IMR-90 (cell line): Measurements from ENCODE around the gene RSU1. TPM values are rescaled to one million over a fixed set of nuclear protein-coding genes. Genes with fewer than 3 reads are reported as not detected.

ENCODE experiments used
- ATAC-seq: fragments of 200-7000 bp; cut with Tn5 transposase; 2 replicates; pipeline ENCODE4 v1.9.1; 2020; ENCODE audit warnings: low read depth, mild to moderate bottlenecking, moderate library complexity
- BruUV-seq: library from RNA; stranded (reverse); fragments of 400-500 nt; replicated peaks from 2 replicates; lab custom pipeline; 2021; lab: Mats Ljungman, UMichigan
- CTCF ChIA-PET: fragments of 300-600 bp; formaldehyde crosslinking; extraction: SDS; loops from one replicate; lab custom pipeline; 2021; ENCODE audit warnings: antibody characterized with exemption; lab: Yijun Ruan, JAX
- POLR2A ChIA-PET: fragments of 300-600 bp; sonication (Branson Sonifier 250); formaldehyde crosslinking; loops from one replicate; lab custom pipeline; 2022; ENCODE audit warnings: antibody characterized with exemption; ENCODE audit not compliant: unreplicated experiment; lab: Charles Lee
- DNase-seq: peaks from one replicate; pipeline ENCODE4 v3.0.0; 2013
- H2AFZ ChIP-seq: replicated peaks from 2 replicates; pipeline ENCODE3; 2013; ENCODE audit warnings: low read length, mild to moderate bottlenecking; ENCODE audit not compliant: poor library complexity
- H2AK5ac ChIP-seq: 2 replicates; pipeline ENCODE4 v1.6.1; 2013; ENCODE audit warnings: low read depth, low read length, inconsistent platforms
- H2AK9ac ChIP-seq: replicated peaks from 2 replicates; pipeline ENCODE3; 2013; ENCODE audit warnings: mild to moderate bottlenecking, low read depth, low read length, moderate library complexity; ENCODE audit not compliant: poor library complexity
- H2BK120ac ChIP-seq: 2 replicates; pipeline ENCODE4 v1.6.1; 2013; ENCODE audit warnings: low read depth, low read length, inconsistent platforms
- H2BK15ac ChIP-seq: 3 replicates; pipeline ENCODE4 v1.6.1; 2013; ENCODE audit warnings: low read depth, low read length, inconsistent platforms
- H2BK20ac ChIP-seq: 2 replicates; pipeline ENCODE4 v1.6.1; 2013; ENCODE audit warnings: low read depth, mild to moderate bottlenecking, inconsistent platforms, low read length, moderate library complexity
- H2BK5ac ChIP-seq: 2 replicates; pipeline ENCODE4 v1.6.1; 2013; ENCODE audit warnings: mild to moderate bottlenecking, low read depth, low read length, inconsistent platforms; ENCODE audit not compliant: poor library complexity, severe bottlenecking
- H3K14ac ChIP-seq: replicated peaks from 2 replicates; pipeline ENCODE4 v1.6.1; 2013; ENCODE audit warnings: low read depth, low read length, inconsistent platforms
- H3K18ac ChIP-seq: 2 replicates; pipeline ENCODE4 v1.6.1; 2013; ENCODE audit warnings: low read depth, low read length, control low read depth
- H3K23ac ChIP-seq: 2 replicates; pipeline ENCODE4 v1.6.1; 2013; ENCODE audit warnings: low read depth, low read length, inconsistent platforms
- H3K27ac ChIP-seq: 2 replicates; pipeline ENCODE4 v1.5.1; 2013; ENCODE audit warnings: mild to moderate bottlenecking, control low read depth, low read length; ENCODE audit not compliant: insufficient read depth
- H3K27me3 ChIP-seq: 2 replicates; pipeline ENCODE4 v1.6.1; 2013; ENCODE audit warnings: low read length; ENCODE audit not compliant: control insufficient read depth, insufficient read depth
- H3K36me3 ChIP-seq: 2 replicates; pipeline ENCODE4 v1.6.1; 2013; ENCODE audit warnings: low read length, mixed read lengths; ENCODE audit not compliant: control insufficient read depth, insufficient read depth
- H3K4ac ChIP-seq: 2 replicates; pipeline ENCODE4 v1.6.1; 2013; ENCODE audit warnings: low read depth, low read length, inconsistent platforms
- H3K4me1 ChIP-seq: 2 replicates; pipeline ENCODE4 v1.6.1; 2013; ENCODE audit warnings: low read length, mixed read lengths; ENCODE audit not compliant: control insufficient read depth, insufficient read depth
- H3K4me2 ChIP-seq: 2 replicates; pipeline ENCODE4 v1.6.1; 2013; ENCODE audit warnings: low read depth, mild to moderate bottlenecking, control low read depth, low read length, moderate library complexity
- H3K4me3 ChIP-seq: 2 replicates; pipeline ENCODE4 v1.5.1; 2013; ENCODE audit warnings: low read depth, mild to moderate bottlenecking, control low read depth, low read length, moderate library complexity; ENCODE audit not compliant: insufficient read depth
- H3K56ac ChIP-seq: 2 replicates; pipeline ENCODE4 v1.6.1; 2013; ENCODE audit warnings: low read length, inconsistent platforms; ENCODE audit not compliant: insufficient read depth; ENCODE audit errors: extremely low read depth
- H3K79me1 ChIP-seq, 2 experiments: 2 replicates each; pipeline ENCODE4 v1.6.1; 2013; ENCODE audit warnings: low read length in 2 of 2, inconsistent platforms in 1 of 2, low read depth in 1 of 2
- H3K9ac ChIP-seq: 2 replicates; pipeline ENCODE4 v1.6.1; 2013; ENCODE audit warnings: low read depth, low read length, control low read depth
- H3K9me1 ChIP-seq: 2 replicates; pipeline ENCODE4 v1.6.1; 2013; ENCODE audit warnings: low read length, inconsistent platforms; ENCODE audit not compliant: insufficient read depth
- H3K9me3 ChIP-seq: 2 replicates; pipeline ENCODE4 v1.6.1; 2013; ENCODE audit warnings: low read length; ENCODE audit not compliant: control insufficient read depth, insufficient read depth
- H4K20me1 ChIP-seq: 2 replicates; pipeline ENCODE4 v1.6.1; 2013; ENCODE audit warnings: low read length, inconsistent platforms; ENCODE audit not compliant: insufficient read depth
- H4K5ac ChIP-seq: 2 replicates; pipeline ENCODE4 v1.6.1; 2013; ENCODE audit warnings: mild to moderate bottlenecking, low read depth, low read length, control low read depth
- H4K8ac ChIP-seq, 2 experiments: 2 replicates each; pipeline ENCODE4 v1.6.1; 2013; ENCODE audit warnings: low read depth in 2 of 2, low read length in 2 of 2, control low read depth in 1 of 2, inconsistent platforms in 1 of 2
- H4K91ac ChIP-seq: 2 replicates; pipeline ENCODE4 v1.6.1; 2013; ENCODE audit warnings: low read depth, low read length, inconsistent platforms; ENCODE audit not compliant: insufficient read depth
- CHD1 ChIP-seq: IDR thresholded peaks from 2 replicates; pipeline ENCODE4 v1.6.1; 2012; ENCODE audit warnings: low read depth, low read length, improper control_type of control experiment
- ELK1 ChIP-seq: fragments of 150-350 bp; IDR thresholded peaks from 2 replicates; pipeline ENCODE4 v1.6.1; 2016; ENCODE audit warnings: low read depth, mild to moderate bottlenecking, low read length, moderate library complexity, borderline replicate concordance
- MAFK ChIP-seq: IDR thresholded peaks from 2 replicates; pipeline ENCODE4 v1.6.1; 2012; ENCODE audit warnings: low read depth, low read length, improper control_type of control experiment
- MAZ ChIP-seq: IDR thresholded peaks from 2 replicates; pipeline ENCODE4 v1.6.1; 2012; ENCODE audit warnings: low read depth, mild to moderate bottlenecking, low read length, improper control_type of control experiment, moderate library complexity, borderline replicate concordance
- MXI1 ChIP-seq: IDR thresholded peaks from 2 replicates; pipeline ENCODE4 v1.6.1; 2012; ENCODE audit warnings: low read depth, mild to moderate bottlenecking, low read length, moderate library complexity, borderline replicate concordance
- NFE2L2 ChIP-seq: fragments of 150-350 bp; IDR thresholded peaks from 2 replicates; pipeline ENCODE4 v1.6.1; 2016; ENCODE audit warnings: low read depth, mild to moderate bottlenecking, low read length
- POLR2A ChIP-seq: IDR thresholded peaks from 2 replicates; pipeline ENCODE4 v1.6.1; 2012; ENCODE audit warnings: mild to moderate bottlenecking, low read depth, low read length
- RAD21 ChIP-seq: IDR thresholded peaks from 2 replicates; pipeline ENCODE4 v1.6.1; 2012; ENCODE audit warnings: low read length, improper control_type of control experiment
- RCOR1 ChIP-seq: IDR thresholded peaks from 2 replicates; pipeline ENCODE4 v1.6.1; 2012; ENCODE audit warnings: mild to moderate bottlenecking, low read length, improper control_type of control experiment; ENCODE audit not compliant: insufficient replicate concordance
- RFX5 ChIP-seq: IDR thresholded peaks from 2 replicates; pipeline ENCODE4 v1.8.0; 2012; ENCODE audit warnings: low read depth, mild to moderate bottlenecking, low read length, moderate library complexity
- SMC3 ChIP-seq: fragments of 150-350 bp; IDR thresholded peaks from 2 replicates; pipeline ENCODE4 v1.6.1; 2016; ENCODE audit warnings: low read depth, mild to moderate bottlenecking, antibody characterized with exemption, low read length, moderate library complexity
- USF2 ChIP-seq: fragments of 150-350 bp; IDR thresholded peaks from 2 replicates; pipeline ENCODE4 v1.6.1; 2017; ENCODE audit warnings: mild to moderate bottlenecking, antibody characterized with exemption, low read length, low read depth
- WGBS, 2 experiments: methylation state at CpG; one replicate each; pipeline versions ENCODE4 v1.1.5 to v1.1.7; 2013; ENCODE audit warnings: missing lambda C conversion rate in 2 of 2; ENCODE audit not compliant: insufficient read length in 1 of 2; ENCODE audit errors: extremely low coverage in 2 of 2; 5-methylcytosine and 5-hydroxymethylcytosine counted together
- dilution Hi-C: fragments of 300-500 bp; cut with HindIII; formaldehyde crosslinking; loops from one replicate; pipeline ENCODE4 v1.14.3; 2018; ENCODE audit warnings: low sequenced_read_pairs; ENCODE audit not compliant: unreplicated experiment
- in situ Hi-C: fragments of 300-500 bp; cut with MboI; formaldehyde crosslinking; loops from 3 replicates; pipeline ENCODE4 v1.14.3; 2019; ENCODE audit warnings: low sequenced_read_pairs, inconsistent platforms, mixed read lengths
- intact Hi-C: fragments of 100-400 bp; cut with micrococcal nuclease; formaldehyde crosslinking; loops from 2 replicates; pipeline ENCODE4 v1.10.0; 2022
- polyA plus RNA-seq, 3 experiments: library from polyadenylated mRNA; depleted of rRNA; stranded (reverse); fragments of >200 nt; gene quantifications; 2 replicates each; pipeline ENCODE4 v1.2.3, GENCODE V29; 2012; ENCODE audit warnings: low replicate concordance in 1 of 3
- total RNA-seq: library from RNA; depleted of rRNA; stranded (reverse); fragments of >200 nt; gene quantifications from 2 replicates; pipeline ENCODE4 v1.2.3, GENCODE V29; 2012

Gene RSU1
- total and polyA plus RNA-seq, 2 of the 4 experiments (the other 2 are of a cell fraction) = 134 to 148 TPM

GRCh38 chr10:16814012-16814411, 3.2 kb downstream of the RSU1 start:
- no peak overlapping the region for H3K56ac ChIP-seq
- no peak overlapping the region for H3K4ac ChIP-seq
- peaks cover 21 to 57% of the 10 kb centered on the region in 2 experiments for H3K79me1 ChIP-seq
- H2BK120ac ChIP-seq = no peak overlapping the region
- H2BK20ac ChIP-seq = no peak overlapping the region
- intact Hi-C loops (no loop called here), dilution Hi-C loops (no loop called here), in situ Hi-C loops (no loop called here)
- DNase-seq (no peak), ATAC-seq (no peak)
- H3K4me2 ChIP-seq = no peak overlapping the region
- WGBS, 2 experiments = no CpG with 5 or more reads among the region's 3 CpGs
- ChIA-PET CTCF (no interaction called here), POLR2A (no interaction called here)
- H3K9ac ChIP-seq = no peak overlapping the region
- H3K9me3 ChIP-seq = no peaks in the 10 kb centered on the region
- H3K9me1 ChIP-seq = peaks cover 13% of the 10 kb centered on the region
- peaks cover 6% of the 10 kb centered on the region for H3K4me1 ChIP-seq
- no peak overlapping the region for H3K18ac ChIP-seq
- no peak overlapping the region for H2BK5ac ChIP-seq
- no peak overlapping the region for H2AK5ac ChIP-seq
- H3K27me3 ChIP-seq = no peaks in the 10 kb centered on the region
- no peak overlapping the region for H3K14ac ChIP-seq
- no peak overlapping the region for H2AK9ac ChIP-seq
- H2AFZ ChIP-seq = no peak overlapping the region
- TF ChIP-seq RFX5 (no peak), RCOR1 (no peak), ELK1 (no peak), MXI1 (no peak), USF2 (no peak), NFE2L2 (no peak), POLR2A (no peak), CHD1 (no peak), MAFK (no peak), RAD21 (no peak), SMC3 (no peak), MAZ (no peak)
- no peak overlapping the region for H4K91ac ChIP-seq
- no peak overlapping the region for H4K5ac ChIP-seq
- peaks cover 1% of the 10 kb centered on the region for H3K36me3 ChIP-seq
- BruUV-seq = no TSS peak
- no peak overlapping the region for H4K8ac ChIP-seq
- H3K27ac ChIP-seq = no peak overlapping the region
- H4K20me1 ChIP-seq = peaks cover 27% of the 10 kb centered on the region
- no peak overlapping the region for H3K4me3 ChIP-seq
- H3K23ac ChIP-seq = no peak overlapping the region
- no peak overlapping the region for H2BK15ac ChIP-seq
